Mammary epithelial cell (primary cell): ENCODE measurements around the gene EEFSEC.

ENCODE experiments used
- EZH2 ChIP-seq: IDR thresholded peaks from 2 replicates; pipeline ENCODE4 v1.6.1; 2012; ENCODE audit warnings: low read length, inconsistent platforms, borderline replicate concordance
- TF ChIP-seq, protein P1 (sequence below), 2 donors: IDR thresholded peaks in 1 of 2; conservative IDR thresholded peaks in 1 of 2; 2 replicates each; pipeline ENCODE4 v1.5.1; 2011 to 2012; ENCODE audit warnings: inconsistent platforms in 2 of 2, low read length in 2 of 2, mild to moderate bottlenecking in 2 of 2, control low read depth in 1 of 2, low read depth in 1 of 2; ENCODE audit not compliant: insufficient read depth in 1 of 2; ENCODE audit errors: extremely low read depth in 1 of 2

GRCh38 chr3:128182656-128183055 is 29.4 kb downstream of the EEFSEC start:
- TF ChIP-seq, protein P1, sequence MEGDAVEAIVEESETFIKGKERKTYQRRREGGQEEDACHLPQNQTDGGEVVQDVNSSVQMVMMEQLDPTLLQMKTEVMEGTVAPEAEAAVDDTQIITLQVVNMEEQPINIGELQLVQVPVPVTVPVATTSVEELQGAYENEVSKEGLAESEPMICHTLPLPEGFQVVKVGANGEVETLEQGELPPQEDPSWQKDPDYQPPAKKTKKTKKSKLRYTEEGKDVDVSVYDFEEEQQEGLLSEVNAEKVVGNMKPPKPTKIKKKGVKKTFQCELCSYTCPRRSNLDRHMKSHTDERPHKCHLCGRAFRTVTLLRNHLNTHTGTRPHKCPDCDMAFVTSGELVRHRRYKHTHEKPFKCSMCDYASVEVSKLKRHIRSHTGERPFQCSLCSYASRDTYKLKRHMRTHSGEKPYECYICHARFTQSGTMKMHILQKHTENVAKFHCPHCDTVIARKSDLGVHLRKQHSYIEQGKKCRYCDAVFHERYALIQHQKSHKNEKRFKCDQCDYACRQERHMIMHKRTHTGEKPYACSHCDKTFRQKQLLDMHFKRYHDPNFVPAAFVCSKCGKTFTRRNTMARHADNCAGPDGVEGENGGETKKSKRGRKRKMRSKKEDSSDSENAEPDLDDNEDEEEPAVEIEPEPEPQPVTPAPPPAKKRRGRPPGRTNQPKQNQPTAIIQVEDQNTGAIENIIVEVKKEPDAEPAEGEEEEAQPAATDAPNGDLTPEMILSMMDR (conservative IDR thresholded peaks at IDR 0.05 in 1 of 2, IDR thresholded peaks at IDR 0.05 in 1 of 2; ENCODE audit: extremely low read depth in 1 of 2, insufficient read depth in 1 of 2, low read depth in 1 of 2, low read length in 2 of 2), result no peak
- TF ChIP-seq EZH2, result no peak
